K562 (cell line): ENCODE data around the gene SNAPC5. TPM values are rescaled to one million over a fixed set of nuclear protein-coding genes. Genes with fewer than 3 reads are reported as not detected.

Experiments
- ATAC-seq: fragments of 200-7000 bp; cut with Tn5 transposase; 3 replicates; pipeline ENCODE4 v1.9.1; 2020; ENCODE audit warnings: moderate library complexity
- BruUV-seq: library from RNA; stranded (reverse); fragments of 400-500 nt; replicated peaks from 2 replicates; lab custom pipeline; 2021; lab: Mats Ljungman, UMichigan
- CTCF ChIA-PET: fragments of 300-600 bp; formaldehyde crosslinking; extraction: SDS; loops from one replicate; lab custom pipeline; 2021; ENCODE audit warnings: low intra/inter-chr PET ratio; lab: Yijun Ruan, JAX
- POLR2A ChIA-PET: fragments of 300-600, 350-650 bp; sonication (Branson Sonifier 250); formaldehyde crosslinking; extraction: SDS; loops from one replicate; lab custom pipeline; 2021; ENCODE audit warnings: antibody characterized with exemption, inconsistent platforms; lab: Yijun Ruan, JAX
- DNase-seq, 4 experiments: peaks; one replicate each; pipeline versions ENCODE4 v3.0.0 to v3.0.0-alpha.2; 2011 to 2018; ENCODE audit warnings: low spot score in 3 of 4, mixed read lengths in 3 of 4; ENCODE audit errors: extremely low read depth in 1 of 4
- FAIRE-seq: peaks from 2 replicates; lab custom pipeline; 2011; peaks lifted over from hg19 to GRCh38; lab: Jason Lieb, UNC
- H2AFZ ChIP-seq: 2 replicates; pipeline ENCODE4 v1.6.0; 2011; ENCODE audit warnings: low read depth, low read length, control low read depth, inconsistent platforms
- H3K27ac ChIP-seq: fragments of 200-600 bp; 3 replicates; pipeline ENCODE4 v1.8.0; 2011; ENCODE audit warnings: low read depth, mild to moderate bottlenecking, control low read depth, inconsistent platforms, low read length, moderate library complexity, mixed read lengths; ENCODE audit errors: extremely low read depth
- H3K27me3 ChIP-seq, 2 experiments: fragments of 300-600 bp in 1 of 2; 2 replicates in 1 of 2; 3 replicates in 1 of 2; pipeline versions ENCODE4 v1.6.0 to v1.8.0; 2011; ENCODE audit warnings: inconsistent platforms in 2 of 2, low read length in 2 of 2, mild to moderate bottlenecking in 1 of 2, mixed read lengths in 1 of 2, moderate library complexity in 1 of 2; ENCODE audit not compliant: control insufficient read depth in 2 of 2, insufficient read depth in 2 of 2
- H3K36me3 ChIP-seq: fragments of 300-600 bp; 3 replicates; pipeline ENCODE4 v1.8.0; 2011; ENCODE audit warnings: mild to moderate bottlenecking, low read length, inconsistent platforms; ENCODE audit not compliant: control insufficient read depth, insufficient read depth
- H3K4me1 ChIP-seq, 2 experiments: fragments of 200-600 bp in 1 of 2; replicated peaks in 1 of 2; 2 replicates in 1 of 2; 3 replicates in 1 of 2; pipeline versions ENCODE4 v1.5.1 to v1.8.0; 2011; ENCODE audit warnings: inconsistent platforms in 2 of 2, low read length in 2 of 2, mild to moderate bottlenecking in 1 of 2, mixed read lengths in 1 of 2, moderate library complexity in 1 of 2; ENCODE audit not compliant: control insufficient read depth in 2 of 2, insufficient read depth in 2 of 2
- H3K4me2 ChIP-seq: 2 replicates; pipeline ENCODE4 v1.6.1; 2011; ENCODE audit warnings: low read length, control low read depth, inconsistent platforms, mixed read lengths; ENCODE audit not compliant: insufficient read depth
- H3K4me3 ChIP-seq: fragments of 200-600 bp; sonication (generic), shearing (Covaris generic); 2 replicates; pipeline ENCODE4 v1.5.1; 2016; ENCODE audit warnings: control low read depth, inconsistent platforms
- H3K79me2 ChIP-seq: fragments of 200-600 bp; 3 replicates; pipeline ENCODE4 v1.8.0; 2011; ENCODE audit warnings: low read length, inconsistent platforms; ENCODE audit not compliant: control insufficient read depth, insufficient read depth
- H3K9ac ChIP-seq, 2 experiments: 2 replicates each; pipeline versions ENCODE4 v1.6.0 to v1.6.1; 2011; ENCODE audit warnings: low read depth in 2 of 2, low read length in 2 of 2, control low read depth in 1 of 2, inconsistent platforms in 1 of 2, mild to moderate bottlenecking in 1 of 2, mixed read lengths in 1 of 2; ENCODE audit not compliant: insufficient read depth in 1 of 2
- H3K9me1 ChIP-seq: one replicate; pipeline ENCODE4 v1.6.0; 2011; ENCODE audit warnings: inconsistent platforms, mild to moderate bottlenecking, low read length, moderate library complexity; ENCODE audit not compliant: control insufficient read depth, insufficient read depth
- H3K9me3 ChIP-seq: replicated peaks from 2 replicates; pipeline ENCODE4 v1.5.1; 2011; ENCODE audit warnings: low read depth, low read length, inconsistent platforms; ENCODE audit not compliant: control insufficient read depth, insufficient read depth
- H4K20me1 ChIP-seq: replicated peaks from 2 replicates; pipeline ENCODE4 v1.6.1; 2011; ENCODE audit warnings: low read length, inconsistent platforms, mixed read lengths; ENCODE audit not compliant: control insufficient read depth, insufficient read depth
- DDX20 ChIP-seq: fragments of 450-650 bp; IDR thresholded peaks from 2 replicates; pipeline ENCODE4 v1.6.1; 2016; ENCODE audit warnings: missing genetic modification characterization, low read depth, mild to moderate bottlenecking, missing compliant biosample characterization, moderate library complexity
- DNMT1 ChIP-seq: fragments of 450-650 bp; IDR thresholded peaks from 2 replicates; pipeline ENCODE4 v1.6.1; 2016; ENCODE audit warnings: antibody characterized with exemption, mild to moderate bottlenecking
- ETV1 ChIP-seq: fragments of 450-650 bp; conservative IDR thresholded peaks from 2 replicates; pipeline ENCODE4 v1.6.1; 2016; ENCODE audit warnings: missing genetic modification characterization, control low read depth, low read depth, missing compliant biosample characterization
- FOXA3 ChIP-seq, 2 experiments: fragments of 450-650 bp in 1 of 2; sonication (generic) in 1 of 2; formaldehyde crosslinking; IDR thresholded peaks in 1 of 2; conservative IDR thresholded peaks in 1 of 2; 2 replicates each; pipeline versions ENCODE4 v1.4.0 to v1.8.0; 2020 to 2022; ENCODE audit warnings: mild to moderate bottlenecking in 2 of 2, missing genetic modification reagents in 1 of 2
- GTF2F1 ChIP-seq: IDR thresholded peaks from 2 replicates; pipeline ENCODE4 v1.6.1; 2011; ENCODE audit warnings: low read depth, low read length, improper control_type of control experiment
- MTF1 ChIP-seq: fragments of 250-450 bp; sonication (Bioruptor Pico); IDR thresholded peaks from 2 replicates; pipeline ENCODE4 v1.9.0; 2021; ENCODE audit warnings: moderate library complexity, mild to moderate bottlenecking, inconsistent platforms, borderline replicate concordance
- MYC ChIP-seq, 2 experiments: fragments of 250-450 bp in 1 of 2; sonication (Bioruptor Pico) in 1 of 2; IDR thresholded peaks; 2 replicates each; pipeline versions ENCODE4 v1.5.1 to v1.6.1; 2012 to 2021; ENCODE audit warnings: low read depth in 2 of 2, borderline replicate concordance in 1 of 2, improper control_type of control experiment in 1 of 2, low read length in 1 of 2, mild to moderate bottlenecking in 1 of 2, moderate library complexity in 1 of 2
- POLR2AphosphoS5 ChIP-seq: IDR thresholded peaks from 2 replicates; pipeline ENCODE4 v1.6.1; 2011; ENCODE audit warnings: mild to moderate bottlenecking, low read depth, low read length, moderate library complexity; ENCODE audit not compliant: control insufficient read depth, insufficient read depth
- POLR3A ChIP-seq: IDR thresholded peaks from 2 replicates; pipeline ENCODE4 v1.6.1; 2011; ENCODE audit warnings: borderline replicate concordance, mild to moderate bottlenecking, moderate library complexity; ENCODE audit not compliant: insufficient read length, insufficient read depth; ENCODE audit errors: extremely low read depth
- SAP30 ChIP-seq: fragments of 200-600 bp; sonication (generic); IDR thresholded peaks from 2 replicates; pipeline ENCODE4 v1.6.1; 2012; ENCODE audit warnings: borderline replicate concordance, low read depth, mild to moderate bottlenecking, moderate library complexity, low read length, control low read depth, inconsistent platforms; ENCODE audit not compliant: insufficient read depth, poor library complexity, severe bottlenecking
- SIN3B ChIP-seq: fragments of 450-650 bp; IDR thresholded peaks from 2 replicates; pipeline ENCODE4 v1.6.1; 2017; ENCODE audit warnings: low read depth, mild to moderate bottlenecking, moderate library complexity
- TAF1 ChIP-seq: IDR thresholded peaks from 2 replicates; pipeline ENCODE4 v1.6.1; 2011; ENCODE audit warnings: mild to moderate bottlenecking, low read length, moderate library complexity; ENCODE audit not compliant: insufficient read depth, control insufficient read depth, severe bottlenecking; ENCODE audit errors: extremely low read depth
- TEAD1 ChIP-seq, 2 experiments: fragments of 450-650 bp in 1 of 2; sonication (generic) in 1 of 2; formaldehyde crosslinking; IDR thresholded peaks; 2 replicates each; pipeline versions ENCODE4 v1.4.0 to v1.8.0; 2020 to 2022; ENCODE audit warnings: mild to moderate bottlenecking in 2 of 2, missing genetic modification reagents in 1 of 2
- ZNF280A ChIP-seq: fragments of 450-650 bp; IDR thresholded peaks from 2 replicates; pipeline ENCODE4 v1.6.1; 2018; ENCODE audit warnings: mild to moderate bottlenecking, low read depth; ENCODE audit not compliant: partially characterized antibody
- ZNF324 ChIP-seq: fragments of 250-450 bp; sonication (Bioruptor Pico); IDR thresholded peaks from 2 replicates; pipeline ENCODE4 v1.4.0; 2020; ENCODE audit warnings: mild to moderate bottlenecking
- WGBS: fragments of 100-300 bp; shearing (Covaris generic); methylation state at CpG from one replicate; pipeline ENCODE4 v1.1.6; 2016; ENCODE audit warnings: low coverage, mixed read lengths; ENCODE audit not compliant: insufficient coverage; ENCODE audit errors: missing lambda C conversion rate; 5-methylcytosine and 5-hydroxymethylcytosine counted together
- in situ Hi-C: fragments of 300-500 bp; cut with MboI; formaldehyde crosslinking; loops from 4 replicates; pipeline ENCODE4 v1.15.0; 2018; ENCODE audit warnings: inconsistent platforms, mixed read lengths
- intact Hi-C: fragments of 100-400 bp; cut with micrococcal nuclease; formaldehyde crosslinking; loops from 2 replicates; pipeline ENCODE4 v1.14.2; 2022
- polyA plus RNA-seq, 8 experiments: library from polyadenylated mRNA; depleted of rRNA in 4 of 8; stranded (reverse) in 5 of 8; unstranded in 3 of 8; fragments of >200 nt; fragmentation: Nextera tagmentation in 2 of 8; fragmentation: Illumina TruSeq in 1 of 8; extraction: Ambion mirVana in 2 of 8; extraction: Trizol in 1 of 8; gene quantifications; 2 replicates each; pipeline versions ENCODE4 v1.2.1 to v1.2.3, GENCODE V29; 2011 to 2014; ENCODE audit warnings: inconsistent platforms in 1 of 8, missing spikeins in 1 of 8
- total RNA-seq, 7 experiments: library from RNA; depleted of rRNA in 6 of 7; stranded (reverse); fragments of >200 nt in 6 of 7; fragmentation: Illumina TruSeq in 2 of 7; extraction: Trizol in 2 of 7; gene quantifications; 2 replicates each; pipeline versions ENCODE4 v1.2.1 to v1.2.3, GENCODE V29; 2011 to 2021; ENCODE audit warnings: low replicate concordance in 1 of 7
- TF ChIP-seq, protein P1 (sequence below): fragments of 250-450 bp; sonication (Bioruptor Pico); IDR thresholded peaks from 2 replicates; pipeline ENCODE4 v1.4.0; 2020; ENCODE audit warnings: mild to moderate bottlenecking, moderate library complexity

SNAPC5 gene
- total and polyA plus RNA-seq, 9 of the 15 experiments (the other 6 are each of a cell fraction or from before 2014, with no cell fraction given) = 52.8 to 155 (median 96.5) TPM

DNA sequence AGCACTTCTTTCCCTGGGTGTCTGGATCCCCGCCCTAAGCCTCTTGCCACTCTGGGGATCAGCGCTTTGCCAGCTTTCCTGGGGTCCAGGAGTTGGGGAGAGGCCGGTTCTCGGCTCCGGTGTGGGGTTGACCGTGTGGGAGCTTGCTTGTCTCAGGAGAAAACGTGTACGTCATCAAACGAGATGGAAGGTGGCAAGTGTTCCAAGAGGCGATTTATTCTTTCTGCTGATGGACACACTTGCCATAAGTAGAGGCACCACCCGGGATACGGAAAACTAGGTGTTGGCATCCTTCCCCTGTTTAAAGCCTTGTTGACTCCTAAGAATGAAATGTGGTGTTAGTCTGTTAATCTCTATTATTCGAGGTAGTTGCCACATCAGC lies 7.9 kb upstream of the SNAPC5 start:
- TSS peak; percentile 79 for BruUV-seq
- WGBS = 2% methylated on average over 13 of the region's 13 CpGs
- TF ChIP-seq TAF1 (no peak), FOXA3 (CRISPR knock-in tag; conservative IDR thresholded peaks at IDR 0.05 in 1 of 2, IDR thresholded peaks at IDR 0.05 in 1 of 2) (peak in 1 of 2 experiments; percentile 5; a peak in 1 of 4 replicates), TEAD1 (CRISPR knock-in tag; IDR thresholded peaks at IDR 0.05) (peak in 1 of 2 experiments; percentile 67; a peak in 2 of 4 replicates), MYC (IDR thresholded peaks at IDR 0.05; ENCODE audit: low read depth, low read length) (no peak), MYC (CRISPR knock-in tag; IDR thresholded peaks at IDR 0.05; ENCODE audit: borderline replicate concordance, low read depth) (no peak), ZNF324 (CRISPR knock-in tag) (no peak), ZNF280A (no peak), SAP30 (peak; percentile 43), POLR3A (no peak), MTF1 (CRISPR knock-in tag) (no peak), POLR2AphosphoS5 (no peak), DNMT1 (no peak), SIN3B (no peak), ETV1 (tag) (no peak), GTF2F1 (no peak), DDX20 (no peak)
- TF ChIP-seq, protein P1, sequence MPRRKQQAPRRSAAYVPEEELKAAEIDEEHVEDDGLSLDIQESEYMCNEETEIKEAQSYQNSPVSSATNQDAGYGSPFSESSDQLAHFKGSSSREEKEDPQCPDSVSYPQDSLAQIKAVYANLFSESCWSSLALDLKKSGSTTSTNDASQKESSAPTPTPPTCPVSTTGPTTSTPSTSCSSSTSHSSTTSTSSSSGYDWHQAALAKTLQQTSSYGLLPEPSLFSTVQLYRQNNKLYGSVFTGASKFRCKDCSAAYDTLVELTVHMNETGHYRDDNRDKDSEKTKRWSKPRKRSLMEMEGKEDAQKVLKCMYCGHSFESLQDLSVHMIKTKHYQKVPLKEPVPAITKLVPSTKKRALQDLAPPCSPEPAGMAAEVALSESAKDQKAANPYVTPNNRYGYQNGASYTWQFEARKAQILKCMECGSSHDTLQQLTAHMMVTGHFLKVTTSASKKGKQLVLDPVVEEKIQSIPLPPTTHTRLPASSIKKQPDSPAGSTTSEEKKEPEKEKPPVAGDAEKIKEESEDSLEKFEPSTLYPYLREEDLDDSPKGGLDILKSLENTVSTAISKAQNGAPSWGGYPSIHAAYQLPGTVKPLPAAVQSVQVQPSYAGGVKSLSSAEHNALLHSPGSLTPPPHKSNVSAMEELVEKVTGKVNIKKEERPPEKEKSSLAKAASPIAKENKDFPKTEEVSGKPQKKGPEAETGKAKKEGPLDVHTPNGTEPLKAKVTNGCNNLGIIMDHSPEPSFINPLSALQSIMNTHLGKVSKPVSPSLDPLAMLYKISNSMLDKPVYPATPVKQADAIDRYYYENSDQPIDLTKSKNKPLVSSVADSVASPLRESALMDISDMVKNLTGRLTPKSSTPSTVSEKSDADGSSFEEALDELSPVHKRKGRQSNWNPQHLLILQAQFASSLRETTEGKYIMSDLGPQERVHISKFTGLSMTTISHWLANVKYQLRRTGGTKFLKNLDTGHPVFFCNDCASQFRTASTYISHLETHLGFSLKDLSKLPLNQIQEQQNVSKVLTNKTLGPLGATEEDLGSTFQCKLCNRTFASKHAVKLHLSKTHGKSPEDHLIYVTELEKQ (CRISPR knock-in tag) = no peak

More for the DNA sequence above, 7.9 kb upstream of the SNAPC5 start:
- Histone ChIP-seq H4K20me1 (peaks cover 27% of the 10 kb centered on the region), H3K9me3 (no peaks in the 10 kb centered on the region), H3K4me1 (peaks cover 17 to 19% of the 10 kb centered on the region in 2 experiments), H3K27me3 (no peaks in the 10 kb centered on the region), H3K27ac (peak overlapping the region; percentile 97), H3K9ac (peak overlapping the region; percentile 97 to 98), H2AFZ (peak overlapping the region; percentile 97), H3K4me3 (peak overlapping the region; percentile 71), H3K9me1 (no peaks in the 10 kb centered on the region), H3K79me2 (peaks cover 84% of the 10 kb centered on the region), H3K4me2 (peak overlapping the region; percentile 97), H3K36me3 (peaks cover 45% of the 10 kb centered on the region)
- no peak for FAIRE-seq
- in situ Hi-C loops = no loop called here
- intact Hi-C loops = loop anchor here (5.0 kb wide), 1 partner anchor 62 kb away; the partner anchor contains the start of gene LCTL
- ChIA-PET POLR2A (interaction anchor here (0.6 to 2.9 kb wide), 12 partner anchors 9 to 319 kb away, joined by 3 to 8 read pairs (median 4); partner anchors contain the start of gene LCTL), CTCF (no interaction called here)
- no peak for DNase-seq
- ATAC-seq = peak; percentile 46
